Trophoblast cell (in vitro differentiated cells and primary cell): ENCODE results near the gene KATNAL2.
"Not testable (repeated sequence)": the region's sequence is repeated elsewhere in the genome, so short reads cannot be mapped to it uniquely, and the experiment has no call there.

Source experiments
- DNase-seq, 2 donors: peaks; one replicate each; pipeline ENCODE4 v3.0.0-alpha.2; 2016
- H2AFZ ChIP-seq: 2 replicates; pipeline ENCODE4 v1.6.1; 2013; ENCODE audit warnings: low read length, moderate library complexity, mild to moderate bottlenecking; ENCODE audit not compliant: insufficient read depth, poor library complexity
- H2AK5ac ChIP-seq: 2 replicates; pipeline ENCODE4 v1.6.1; 2013; ENCODE audit warnings: mild to moderate bottlenecking, low read length
- H2BK120ac ChIP-seq: 2 replicates; pipeline ENCODE4 v1.6.1; 2013; ENCODE audit warnings: low read length, mild to moderate bottlenecking, moderate library complexity; ENCODE audit not compliant: insufficient read depth, poor library complexity
- H2BK12ac ChIP-seq: 2 replicates; pipeline ENCODE4 v1.6.1; 2013; ENCODE audit warnings: mild to moderate bottlenecking, low read length, moderate library complexity
- H2BK5ac ChIP-seq: 2 replicates; pipeline ENCODE4 v1.6.1; 2013; ENCODE audit warnings: low read length, low read depth, moderate library complexity, mild to moderate bottlenecking; ENCODE audit not compliant: poor library complexity
- H3K14ac ChIP-seq: 2 replicates; pipeline ENCODE4 v1.6.1; 2013; ENCODE audit warnings: mild to moderate bottlenecking, low read length
- H3K18ac ChIP-seq: 2 replicates; pipeline ENCODE4 v1.6.1; 2013; ENCODE audit warnings: mild to moderate bottlenecking, low read length
- H3K23ac ChIP-seq: 2 replicates; pipeline ENCODE4 v1.6.1; 2013; ENCODE audit warnings: low read length
- H3K27ac ChIP-seq: 2 replicates; pipeline ENCODE4 v1.5.1; 2013; ENCODE audit warnings: low read depth, mild to moderate bottlenecking, inconsistent platforms, low read length, moderate library complexity
- H3K27me3 ChIP-seq: 2 replicates; pipeline ENCODE4 v1.6.1; 2013; ENCODE audit warnings: inconsistent platforms, mild to moderate bottlenecking, low read length, moderate library complexity; ENCODE audit not compliant: insufficient read depth
- H3K36me3 ChIP-seq, 2 experiments: 1 replicate in 1 of 2; 2 replicates in 1 of 2; pipeline ENCODE4 v1.6.1; 2013; ENCODE audit warnings: low read length in 2 of 2, mild to moderate bottlenecking in 2 of 2, moderate library complexity in 1 of 2; ENCODE audit not compliant: insufficient read depth in 2 of 2, control insufficient read depth in 1 of 2
- H3K4ac ChIP-seq: 2 replicates; pipeline ENCODE4 v1.6.1; 2013; ENCODE audit warnings: low read depth, mild to moderate bottlenecking, low read length, moderate library complexity
- H3K4me1 ChIP-seq, 2 experiments: 1 replicate in 1 of 2; 2 replicates in 1 of 2; pipeline ENCODE4 v1.6.1; 2013; ENCODE audit warnings: low read length in 2 of 2, mild to moderate bottlenecking in 2 of 2, moderate library complexity in 1 of 2; ENCODE audit not compliant: insufficient read depth in 2 of 2, control insufficient read depth in 1 of 2
- H3K4me2 ChIP-seq: 2 replicates; pipeline ENCODE4 v1.6.1; 2013; ENCODE audit warnings: inconsistent platforms, mild to moderate bottlenecking, low read length, moderate library complexity
- H3K4me3 ChIP-seq: 2 replicates; pipeline ENCODE4 v1.5.1; 2013; ENCODE audit warnings: mild to moderate bottlenecking, low read depth, low read length, inconsistent platforms
- H3K79me1 ChIP-seq: one replicate; pipeline ENCODE4 v1.6.1; 2013; ENCODE audit warnings: low read length
- H3K79me2 ChIP-seq: 2 replicates; pipeline ENCODE4 v1.6.1; 2013; ENCODE audit warnings: low read length, mild to moderate bottlenecking; ENCODE audit not compliant: control insufficient read depth, insufficient read depth, poor library complexity
- H3K9ac ChIP-seq: 2 replicates; pipeline ENCODE4 v1.6.1; 2013; ENCODE audit warnings: mild to moderate bottlenecking, low read length
- H3K9me3 ChIP-seq: 2 replicates; pipeline ENCODE4 v1.6.1; 2013; ENCODE audit warnings: low read depth, mild to moderate bottlenecking, control low read depth, inconsistent platforms, low read length; ENCODE audit not compliant: insufficient read depth
- H4K12ac ChIP-seq: 2 replicates; pipeline ENCODE4 v1.6.1; 2013; ENCODE audit warnings: low read depth, mild to moderate bottlenecking, low read length, moderate library complexity
- H4K8ac ChIP-seq: 2 replicates; pipeline ENCODE4 v1.6.1; 2013; ENCODE audit warnings: low read depth, mild to moderate bottlenecking, low read length, moderate library complexity
- H4K91ac ChIP-seq: one replicate; pipeline ENCODE4 v1.6.1; 2013; ENCODE audit warnings: low read depth, mild to moderate bottlenecking, low read length, moderate library complexity
- WGBS: extraction: QIAGEN DNeasy Blood & Tissue Kit; methylation state at CpG from one replicate; pipeline ENCODE4 v1.1.7; 2013; ENCODE audit warnings: missing lambda C conversion rate; ENCODE audit not compliant: insufficient read length, insufficient coverage; ENCODE audit errors: extremely low coverage; 5-methylcytosine and 5-hydroxymethylcytosine counted together

Gene KATNAL2

GRCh38 chr18:47020757-47021156 is 103.4 kb downstream of the KATNAL2 start:
- not testable (repeated sequence) for H4K12ac ChIP-seq, H2AFZ ChIP-seq, H3K18ac ChIP-seq, H3K9ac ChIP-seq, H3K27ac ChIP-seq, H3K36me3 ChIP-seq, H3K79me2 ChIP-seq, H3K4me3 ChIP-seq, DNase-seq, H2AK5ac ChIP-seq, H2BK120ac ChIP-seq, H3K9me3 ChIP-seq, H3K4ac ChIP-seq, H3K79me1 ChIP-seq, H2BK12ac ChIP-seq, H3K23ac ChIP-seq, H3K14ac ChIP-seq, H4K91ac ChIP-seq, H3K4me1 ChIP-seq, H2BK5ac ChIP-seq, H3K27me3 ChIP-seq, H4K8ac ChIP-seq, H3K4me2 ChIP-seq
- no CpG with 5 or more reads among the region's 19 CpGs for WGBS

- not testable (repeated sequence) for H3K4ac ChIP-seq, H3K27me3 ChIP-seq, H3K23ac ChIP-seq, H2BK5ac ChIP-seq, H3K9me3 ChIP-seq, H2AK5ac ChIP-seq, H3K18ac ChIP-seq, H3K79me2 ChIP-seq, H3K36me3 ChIP-seq, H4K8ac ChIP-seq, H2AFZ ChIP-seq, H2BK120ac ChIP-seq, H3K9ac ChIP-seq, DNase-seq, H4K12ac ChIP-seq, H2BK12ac ChIP-seq, H3K4me1 ChIP-seq, H3K4me2 ChIP-seq, H3K27ac ChIP-seq, H3K4me3 ChIP-seq, H3K14ac ChIP-seq, H4K91ac ChIP-seq, H3K79me1 ChIP-seq
- WGBS: no CpG with 5 or more reads among the region's 29 CpGs
Observed at GRCh38 chr18:47022821-47023220, 105.4 kb downstream of the KATNAL2 start.

GRCh38 chr18:47023769-47024465 is 106.5 kb downstream of the KATNAL2 start:
- H4K12ac ChIP-seq, H3K9me3 ChIP-seq, H3K14ac ChIP-seq, H2BK12ac ChIP-seq, H3K4me3 ChIP-seq, H3K4ac ChIP-seq, H3K27me3 ChIP-seq, H2BK5ac ChIP-seq, H3K4me2 ChIP-seq, H3K23ac ChIP-seq, H3K9ac ChIP-seq, H2AK5ac ChIP-seq, H3K79me1 ChIP-seq, H4K8ac ChIP-seq, H3K36me3 ChIP-seq, H4K91ac ChIP-seq, H3K18ac ChIP-seq, H2BK120ac ChIP-seq, H2AFZ ChIP-seq, DNase-seq, H3K79me2 ChIP-seq, H3K4me1 ChIP-seq, H3K27ac ChIP-seq: not testable (repeated sequence)
- no CpG with 5 or more reads among the region's 55 CpGs for WGBS

GRCh38 chr18:47025557-47026174 is 108.3 kb downstream of the KATNAL2 start:
- not testable (repeated sequence) for H3K79me1 ChIP-seq, H3K18ac ChIP-seq, H3K4me2 ChIP-seq, H3K27me3 ChIP-seq, H3K4me1 ChIP-seq, H2AK5ac ChIP-seq, H3K23ac ChIP-seq, H2BK5ac ChIP-seq, H2BK120ac ChIP-seq, H3K79me2 ChIP-seq, H3K36me3 ChIP-seq, DNase-seq, H2AFZ ChIP-seq, H3K9me3 ChIP-seq, H4K8ac ChIP-seq, H3K9ac ChIP-seq, H3K14ac ChIP-seq, H3K4me3 ChIP-seq, H3K27ac ChIP-seq, H3K4ac ChIP-seq, H4K91ac ChIP-seq, H4K12ac ChIP-seq, H2BK12ac ChIP-seq
- no CpG with 5 or more reads among the region's 17 CpGs for WGBS
